ENCODE measurements around the gene STXBP6.

- no peak for TF ChIP-seq CBX2 (IDR thresholded peaks at IDR 0.05; ENCODE audit: low read depth, low read length)
- no peak for TF ChIP-seq CBX2 (CRISPR knock-in tag; IDR thresholded peaks at IDR 0.05; ENCODE audit: low read depth)
- TF ChIP-seq, protein P1, sequence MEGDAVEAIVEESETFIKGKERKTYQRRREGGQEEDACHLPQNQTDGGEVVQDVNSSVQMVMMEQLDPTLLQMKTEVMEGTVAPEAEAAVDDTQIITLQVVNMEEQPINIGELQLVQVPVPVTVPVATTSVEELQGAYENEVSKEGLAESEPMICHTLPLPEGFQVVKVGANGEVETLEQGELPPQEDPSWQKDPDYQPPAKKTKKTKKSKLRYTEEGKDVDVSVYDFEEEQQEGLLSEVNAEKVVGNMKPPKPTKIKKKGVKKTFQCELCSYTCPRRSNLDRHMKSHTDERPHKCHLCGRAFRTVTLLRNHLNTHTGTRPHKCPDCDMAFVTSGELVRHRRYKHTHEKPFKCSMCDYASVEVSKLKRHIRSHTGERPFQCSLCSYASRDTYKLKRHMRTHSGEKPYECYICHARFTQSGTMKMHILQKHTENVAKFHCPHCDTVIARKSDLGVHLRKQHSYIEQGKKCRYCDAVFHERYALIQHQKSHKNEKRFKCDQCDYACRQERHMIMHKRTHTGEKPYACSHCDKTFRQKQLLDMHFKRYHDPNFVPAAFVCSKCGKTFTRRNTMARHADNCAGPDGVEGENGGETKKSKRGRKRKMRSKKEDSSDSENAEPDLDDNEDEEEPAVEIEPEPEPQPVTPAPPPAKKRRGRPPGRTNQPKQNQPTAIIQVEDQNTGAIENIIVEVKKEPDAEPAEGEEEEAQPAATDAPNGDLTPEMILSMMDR (CRISPR knock-in tag; IDR thresholded peaks at IDR 0.05): no peak
- TF ChIP-seq ZFX (CRISPR knock-in tag; IDR thresholded peaks at IDR 0.05; ENCODE audit: low read depth): no peak
- no peak for TF ChIP-seq POLR2AphosphoS5 (IDR thresholded peaks at IDR 0.05; ENCODE audit: low read depth, low read length)
- TF ChIP-seq SMC3 (IDR thresholded peaks at IDR 0.05; ENCODE audit: low read length): no peak
- no peak for TF ChIP-seq NFYB (CRISPR knock-in tag; IDR thresholded peaks at IDR 0.05)
- no peak for TF ChIP-seq ZNF33A (CRISPR knock-in tag; IDR thresholded peaks at IDR 0.05; ENCODE audit: borderline replicate concordance)
- TF ChIP-seq TCF12 (IDR thresholded peaks at IDR 0.05): no peak
- TF ChIP-seq TCF12 (CRISPR knock-in tag; IDR thresholded peaks at IDR 0.05): no peak
Measured at GRCh38 chr14:24891987-24892496, 157.9 kb downstream of the STXBP6 start.

Data from HepG2 (cell line).